HL-60/S4 (cell line): ENCODE results near the gene CCL4L2.
"Not testable (repeated sequence)": the region's sequence is repeated elsewhere in the genome, so short reads cannot be mapped to it uniquely, and the experiment has no call there.

Experiments used
- in situ Hi-C: fragments of 300-500 bp; cut with MboI; formaldehyde crosslinking; loops from 2 replicates; pipeline ENCODE4 v1.14.3; 2022; ENCODE audit warnings: low sequenced_read_pairs

CCL4L2 gene

GRCh38 chr17:36220737-36221580 lies 10.1 kb downstream of the CCL4L2 start:
- in situ Hi-C loops = not testable (repeated sequence)

GRCh38 chr17:36221581-36222100 lies 10.8 kb downstream of the CCL4L2 start:
- in situ Hi-C loops = not testable (repeated sequence)

- in situ Hi-C loops = not testable (repeated sequence)
Measured at GRCh38 chr17:36222967-36223366, 12.1 kb downstream of the CCL4L2 start.

- in situ Hi-C loops = not testable (repeated sequence)
Measured at GRCh38 chr17:36229644-36230043, 18.8 kb downstream of the CCL4L2 start.

- in situ Hi-C loops = not testable (repeated sequence)
Measured at GRCh38 chr17:36242046-36242445, 31.2 kb downstream of the CCL4L2 start.
